Fibroblast of skin of abdomen (primary cell): Measurements from ENCODE around the gene TAF12. TPM values are rescaled to one million over a fixed set of nuclear protein-coding genes. Genes with fewer than 3 reads are reported as not detected.
A peak's percentile ranks its signal among the peaks of the same experiment; 100 is the strongest.
"Not testable (repeated sequence)": the region's sequence is repeated elsewhere in the genome, so short reads cannot be mapped to it uniquely, and the experiment has no call there.

Source experiments
- DNase-seq: peaks from one replicate; pipeline ENCODE4 v3.0.0-alpha.2; 2013
- polyA plus RNA-seq, 2 experiments: library from polyadenylated mRNA; unstranded; fragments of 120-200 nt; gene quantifications; one replicate each; pipeline ENCODE4 v1.2.1, GENCODE V29; 2013; ENCODE audit not compliant: insufficient read length in 2 of 2

TAF12 gene, protein sequence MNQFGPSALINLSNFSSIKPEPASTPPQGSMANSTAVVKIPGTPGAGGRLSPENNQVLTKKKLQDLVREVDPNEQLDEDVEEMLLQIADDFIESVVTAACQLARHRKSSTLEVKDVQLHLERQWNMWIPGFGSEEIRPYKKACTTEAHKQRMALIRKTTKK
- 40.0 TPM for polyA plus RNA-seq (2013, experiment 1 of 2; ENCODE audit: insufficient read length)
- polyA plus RNA-seq (2013, experiment 2 of 2; ENCODE audit: insufficient read length) = 35.9 TPM

DNA sequence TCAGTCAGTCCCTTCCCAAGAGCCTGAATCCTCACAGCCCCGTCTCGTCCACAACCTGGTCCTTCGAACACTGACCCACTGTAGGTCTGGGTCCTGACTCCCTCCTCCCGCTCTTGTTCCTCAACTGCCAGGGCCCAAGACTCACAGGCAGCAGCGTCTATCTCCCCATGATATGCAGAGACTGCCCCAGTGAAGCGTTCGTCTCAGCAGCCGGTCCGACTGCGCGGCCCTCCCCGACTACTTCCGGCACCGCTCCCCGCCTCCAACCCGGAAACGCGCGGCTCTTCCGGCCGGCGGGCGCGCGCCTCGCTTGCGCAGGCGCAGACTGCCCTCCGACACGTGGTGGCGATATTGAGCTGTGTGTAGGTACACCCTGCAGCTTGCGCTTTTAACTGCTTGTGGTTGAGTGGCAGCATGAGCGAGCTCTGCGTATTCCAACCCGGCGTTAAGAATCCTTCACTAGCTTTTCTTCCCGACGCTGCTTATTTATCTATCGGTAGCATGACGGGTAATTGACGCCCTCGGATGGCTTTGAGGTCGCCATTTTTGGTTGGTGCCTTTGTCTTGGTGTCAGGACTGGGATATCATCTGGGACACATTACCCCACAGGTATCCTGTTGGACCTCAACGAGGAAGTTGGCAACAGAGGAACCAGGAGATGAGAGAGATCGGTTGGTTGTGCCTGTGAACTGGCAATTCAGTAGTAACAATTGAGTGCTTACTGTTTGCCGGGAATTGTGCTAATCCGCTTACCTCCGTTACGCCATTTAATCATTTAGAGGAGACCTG lies at the start of gene TAF12:
Gene TAF12 (minus strand): TSS at position 221 of the 789 bp plus-strand sequence. CDS start 20,986 bp downstream, outside the sequence.
- DNase-seq = peak; percentile 96

DNA sequence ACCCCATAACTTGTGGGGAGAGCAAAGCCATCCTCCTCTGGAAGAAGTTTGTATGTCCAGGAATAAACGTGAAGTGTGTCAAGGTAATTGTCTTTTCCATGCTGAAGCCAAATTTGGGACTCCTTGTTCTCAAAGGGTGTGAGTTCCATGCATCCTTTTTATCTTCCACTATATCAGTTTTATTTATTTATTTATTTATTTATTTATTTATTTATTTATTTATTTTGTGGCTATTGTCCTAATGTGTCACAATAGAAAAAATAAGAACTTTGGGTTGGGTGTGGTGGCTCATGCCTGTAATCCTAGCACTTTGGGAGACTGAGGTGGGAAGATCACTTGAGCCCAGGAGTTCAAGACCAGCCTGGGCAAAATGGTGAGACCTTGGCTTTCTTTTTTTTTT lies 48.8 kb upstream of the TAF12 start:
- not testable (repeated sequence) for DNase-seq

DNA sequence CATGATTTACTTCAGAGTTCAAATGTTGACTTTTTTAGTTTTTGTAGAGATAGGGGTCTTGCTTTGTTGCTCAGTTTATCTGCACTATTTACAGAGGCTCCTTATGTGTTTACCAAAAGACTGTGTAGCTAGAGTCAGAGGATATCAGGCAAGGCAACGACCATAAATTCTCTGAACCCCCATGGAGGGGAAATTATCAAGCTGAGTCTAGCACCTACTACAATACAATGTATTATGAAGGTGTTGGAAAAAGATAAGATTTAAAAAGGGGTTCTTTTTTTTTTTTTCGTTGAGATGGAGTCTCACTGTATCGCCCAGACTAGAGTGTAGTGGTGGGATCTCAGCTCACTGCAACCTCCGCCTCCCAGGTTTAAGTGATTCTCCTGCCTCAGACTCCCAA lies 42.1 kb upstream of the TAF12 start:
- no peak for DNase-seq

DNA sequence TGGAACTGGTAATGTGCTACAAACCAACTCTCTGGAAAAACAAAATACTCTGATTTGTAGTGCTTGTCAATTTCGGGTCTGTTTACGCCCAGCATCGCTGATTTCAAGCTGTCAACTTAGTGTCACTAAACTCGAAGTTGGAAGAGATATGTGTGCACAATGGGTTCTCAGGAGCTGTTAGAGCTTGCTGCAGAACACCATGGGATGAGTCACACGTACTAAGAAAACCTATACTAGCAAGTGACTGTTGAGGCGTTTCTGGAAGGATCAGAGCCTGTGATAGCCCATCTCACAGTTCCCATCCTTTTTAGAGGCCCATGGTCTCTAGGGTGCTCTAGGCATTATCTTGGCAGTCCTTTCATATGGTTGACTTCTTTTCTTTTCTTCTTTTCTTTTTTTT lies 40.0 kb upstream of the TAF12 start:
- DNase-seq = no peak

DNA sequence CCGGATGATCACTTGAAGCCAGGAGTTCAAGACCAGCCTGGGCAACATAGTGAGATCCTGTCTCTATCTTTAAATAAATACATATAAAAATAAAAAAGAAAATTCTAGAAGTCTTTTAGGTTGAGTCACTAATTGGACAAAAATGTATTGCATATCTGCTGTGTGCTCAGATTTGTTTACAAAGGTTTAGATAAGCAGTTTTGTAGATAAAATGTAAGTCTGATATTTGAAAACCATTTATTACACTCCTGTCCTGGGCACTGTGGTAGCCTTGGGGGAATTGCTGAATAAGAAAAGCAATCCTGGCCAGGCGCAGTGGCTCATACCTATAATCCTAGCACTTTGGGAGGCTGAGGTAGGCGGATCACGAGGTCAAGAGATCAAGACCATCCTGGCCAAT lies 37.3 kb upstream of the TAF12 start:
- DNase-seq = no peak

DNA sequence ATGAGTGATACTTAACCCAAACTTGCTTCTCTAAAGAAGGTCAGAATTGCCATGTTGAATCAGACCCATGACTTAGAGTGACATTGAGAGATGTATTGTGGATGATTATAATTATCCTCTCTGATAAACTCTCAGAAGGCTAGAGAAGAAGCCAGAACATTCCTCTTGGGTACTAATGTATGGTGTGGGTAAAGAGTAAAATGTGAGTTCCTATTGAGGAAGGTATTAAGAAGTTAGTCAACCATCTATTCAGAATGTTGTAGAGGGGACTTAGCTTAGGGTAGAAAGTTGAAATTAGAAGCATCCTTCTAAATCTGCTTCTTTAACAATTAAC lies 33.0 kb upstream of the TAF12 start:
- DNase-seq = no peak

DNA sequence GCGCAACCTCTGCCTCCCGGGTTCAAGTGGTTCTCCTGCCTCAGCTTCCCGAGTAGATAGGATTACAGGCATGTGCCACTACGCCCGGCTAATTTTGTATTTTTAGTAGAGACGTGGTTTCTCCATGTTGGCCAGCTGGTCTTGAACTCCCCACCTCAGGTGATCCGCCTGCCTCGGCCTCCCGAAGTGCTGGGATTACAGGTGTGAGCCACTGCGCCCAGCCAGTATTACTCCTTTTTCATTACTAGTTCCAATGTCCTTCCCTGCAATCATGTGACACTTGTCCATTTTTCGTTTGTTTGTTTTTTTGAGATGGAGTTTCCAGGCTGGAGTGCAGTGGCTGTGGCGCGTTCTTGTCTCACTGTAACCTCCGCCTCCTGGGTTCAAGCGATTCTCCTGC lies 30.1 kb upstream of the TAF12 start:
- not testable (repeated sequence) for DNase-seq

DNA sequence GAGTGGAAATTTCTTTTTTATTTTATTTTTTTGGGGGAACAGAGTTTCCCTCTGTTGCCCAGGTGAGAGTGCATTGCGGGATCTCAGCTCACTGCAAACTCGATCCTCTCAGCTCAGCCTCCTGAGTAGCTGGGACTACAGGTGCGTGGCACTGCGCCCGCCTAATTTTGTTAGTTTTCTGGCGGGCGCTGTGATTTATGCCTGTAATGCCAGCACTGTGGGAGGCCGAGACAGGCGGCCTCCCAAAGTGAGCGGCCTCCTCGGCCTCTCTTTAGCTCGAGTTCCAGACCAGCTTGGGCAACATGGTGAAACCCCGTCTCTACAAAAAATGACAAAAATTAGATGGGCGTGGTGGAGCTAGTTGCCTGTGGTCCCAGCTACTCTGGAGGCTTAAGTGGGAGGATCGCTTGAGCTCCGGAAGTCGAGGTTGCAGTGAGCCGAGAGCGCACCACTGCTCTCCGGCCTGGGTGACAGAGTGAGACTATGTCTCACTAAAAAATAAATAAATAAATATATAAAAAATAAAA lies 28.4 kb upstream of the TAF12 start:
- no peak for DNase-seq

DNA sequence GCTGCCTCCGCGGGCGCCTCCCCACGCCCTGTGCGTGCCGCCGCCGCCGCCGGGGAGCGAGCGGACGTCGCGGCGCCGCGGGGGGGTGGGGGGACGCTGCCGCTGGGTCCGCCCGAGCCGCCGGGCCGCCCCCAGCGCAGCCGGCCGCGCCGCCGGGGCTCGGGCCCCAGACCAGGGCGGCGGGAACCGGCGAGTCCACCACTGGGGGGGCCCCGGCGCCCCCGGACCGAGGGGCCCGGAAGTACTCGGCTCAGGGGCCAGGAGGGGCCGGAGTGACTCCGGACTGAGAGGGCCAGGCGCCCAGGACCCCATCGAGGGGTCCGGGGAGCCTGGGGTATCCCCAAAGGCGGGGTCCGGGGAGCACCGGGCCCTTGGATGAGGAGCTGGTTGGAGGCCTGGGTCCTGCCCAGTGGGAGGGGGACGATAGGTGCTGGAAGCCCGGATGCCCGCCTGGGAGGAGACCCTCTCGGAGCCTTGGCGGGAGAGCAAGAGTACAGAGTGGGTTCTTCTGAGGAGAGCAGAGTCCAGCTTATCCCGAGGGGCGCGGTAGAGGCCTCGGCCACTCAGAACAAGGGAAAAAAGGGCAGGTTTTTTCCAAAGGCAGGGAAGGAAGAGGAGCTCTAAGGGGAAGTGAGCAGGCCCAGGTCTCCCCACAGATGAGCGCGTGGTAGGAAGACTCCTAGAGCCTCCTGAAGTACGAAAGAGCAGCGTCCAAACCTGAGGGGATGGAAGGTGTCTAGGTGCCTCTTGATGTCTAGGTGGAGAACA lies 26.3 kb upstream of the TAF12 start:
- DNase-seq = peak; percentile 78

DNA sequence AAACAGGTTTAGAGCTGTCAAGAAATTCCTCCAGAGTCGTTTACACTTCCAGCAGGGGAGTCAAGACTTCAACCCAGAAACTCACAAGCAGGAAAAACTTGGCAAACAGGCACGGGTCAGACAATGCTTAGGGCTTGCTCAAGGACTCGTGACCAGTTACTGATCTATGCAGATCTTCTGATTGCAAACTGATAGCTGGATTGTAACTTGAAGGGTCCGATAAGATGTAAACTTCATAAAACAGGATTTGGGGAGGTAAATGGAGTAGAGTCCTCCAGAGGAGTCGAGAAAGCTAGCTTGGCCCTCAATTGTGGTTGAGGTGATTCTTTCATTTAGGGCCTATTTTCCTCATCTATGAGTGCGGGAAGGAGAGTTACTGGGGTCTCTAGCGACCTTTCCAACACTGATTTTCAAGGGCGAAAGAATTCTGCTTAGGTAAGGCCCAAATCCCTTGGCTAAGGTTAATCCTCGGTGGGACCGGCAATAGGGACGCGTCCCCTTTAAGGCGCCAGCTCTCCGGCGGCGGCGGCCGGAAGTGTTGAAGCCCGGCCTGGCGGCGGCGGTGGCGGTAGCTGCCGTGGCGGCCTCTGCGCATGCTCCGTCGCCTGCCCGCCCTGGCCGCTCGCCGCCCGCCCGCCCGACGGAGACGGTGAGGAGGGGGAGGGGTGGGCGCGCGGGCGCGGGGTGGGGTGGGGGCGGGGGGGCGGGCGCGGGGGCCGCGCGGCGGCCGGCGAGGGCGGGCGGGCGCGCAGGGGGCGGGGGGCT lies 25.5 kb upstream of the TAF12 start, which contains the start of gene GMEB1:
Gene GMEB1 (plus strand): TSS at position 594 of the 765 bp plus-strand sequence. CDS start 14,829 bp downstream, outside the sequence.
- peak; percentile 89 for DNase-seq

DNA sequence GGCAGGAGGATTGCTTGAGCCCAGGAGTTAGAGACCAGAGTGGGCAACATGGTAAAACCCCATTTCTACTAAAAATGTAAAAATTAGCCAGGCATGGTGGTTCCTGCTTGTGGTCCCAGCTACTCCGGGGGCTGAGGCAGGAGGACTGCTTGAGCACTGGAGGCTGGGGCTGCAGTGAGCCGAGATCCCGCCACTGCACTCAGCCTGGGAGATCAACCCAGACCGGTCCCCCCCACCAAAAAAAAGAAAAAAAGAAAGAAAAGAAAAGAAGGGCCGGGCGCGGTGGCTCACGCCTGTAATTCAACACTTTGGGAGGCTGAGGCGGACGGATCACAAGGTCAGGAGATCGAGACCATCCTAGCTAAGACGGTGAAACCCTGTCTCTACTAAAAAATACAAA lies 23.9 kb upstream of the TAF12 start:
- DNase-seq = no peak

DNA sequence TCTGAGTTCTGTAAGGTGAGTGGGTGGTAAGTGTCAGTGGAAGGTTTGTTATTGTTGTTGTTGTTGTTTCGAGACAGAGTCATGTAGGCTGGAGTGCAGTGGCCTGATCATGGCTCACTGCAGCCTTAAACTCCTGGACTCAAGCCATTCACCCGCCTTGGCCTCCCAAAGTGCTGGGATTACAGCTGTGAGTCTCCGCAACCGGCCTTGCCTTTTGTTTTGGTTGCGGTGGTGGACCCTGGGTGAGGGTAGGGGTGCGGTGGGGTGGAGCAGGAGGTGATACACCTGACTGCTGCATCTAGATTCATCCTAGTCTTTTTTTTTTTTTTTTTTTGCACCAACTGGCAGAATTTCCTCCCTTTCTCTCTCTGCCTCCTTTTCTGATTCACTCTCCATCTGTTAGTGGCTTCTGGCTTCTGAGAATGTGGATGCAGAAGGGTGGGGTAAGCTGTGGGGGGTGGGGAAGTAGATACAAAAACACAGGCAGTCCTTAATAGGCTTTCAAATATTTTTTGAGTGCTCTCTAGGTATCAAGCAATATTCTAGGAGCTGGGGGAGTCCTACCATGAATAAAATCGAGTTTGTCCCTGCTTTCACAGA lies 21.1 kb upstream of the TAF12 start:
- DNase-seq = peak; percentile 12

DNA sequence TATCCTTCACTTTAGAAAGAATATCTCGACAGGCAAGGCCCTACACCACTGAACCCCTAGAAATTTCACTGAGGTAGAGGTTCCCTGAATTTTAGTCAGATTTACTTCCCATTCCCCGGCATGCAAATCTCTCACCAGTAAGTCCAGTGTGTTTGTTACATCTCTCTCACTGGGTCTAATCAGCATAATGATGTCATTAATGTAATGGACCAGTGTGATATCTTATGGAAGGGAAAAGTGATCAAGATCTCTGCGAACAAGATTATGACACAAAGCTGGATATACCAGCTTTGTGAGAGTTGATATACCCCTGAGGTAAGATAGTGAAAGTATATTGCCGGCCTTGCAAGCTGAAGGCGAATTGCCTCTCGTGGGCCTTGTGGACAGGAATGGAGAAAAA lies 13.5 kb upstream of the TAF12 start:
- DNase-seq = no peak

DNA sequence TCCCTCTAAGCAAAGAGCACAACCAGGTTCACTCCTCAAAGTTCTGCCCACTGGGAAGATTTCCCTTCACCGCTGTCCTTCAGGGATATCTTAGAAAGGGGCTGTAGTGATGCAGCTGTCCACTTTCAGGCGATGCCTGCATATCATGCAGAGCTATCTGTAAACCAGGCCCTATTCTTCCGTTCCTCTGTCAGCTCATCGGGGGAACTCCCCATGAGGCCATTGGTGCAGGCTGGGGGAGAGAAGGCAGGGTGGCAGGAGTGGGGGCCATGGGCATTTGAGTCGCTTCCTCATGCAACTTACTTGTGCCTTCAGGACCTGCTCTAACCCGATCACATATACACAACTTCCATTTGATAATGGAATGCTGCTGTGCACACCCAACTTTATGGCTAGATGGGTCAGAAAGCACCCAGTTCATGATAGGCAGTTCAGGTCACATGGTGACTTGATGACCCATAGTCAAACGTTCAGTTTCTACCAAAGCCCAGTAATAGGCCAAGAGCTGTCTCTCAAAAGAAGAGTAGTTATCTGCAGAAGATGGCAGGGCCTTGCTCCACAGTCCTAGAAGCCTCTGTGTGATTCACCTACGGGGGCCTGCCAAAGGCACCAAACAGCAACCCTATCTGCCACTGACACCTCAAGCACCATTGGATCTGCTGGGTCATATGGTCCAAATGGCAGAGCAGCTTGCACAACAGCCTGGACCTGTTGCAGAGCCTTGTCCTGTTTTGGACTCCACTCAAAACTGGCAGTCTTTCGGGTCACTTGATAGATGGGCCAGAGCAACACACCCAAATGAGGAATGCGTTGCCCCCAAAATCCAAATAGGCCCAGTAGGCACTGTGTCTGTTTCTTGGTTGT lies 12.8 kb upstream of the TAF12 start:
- not testable (repeated sequence) for DNase-seq

DNA sequence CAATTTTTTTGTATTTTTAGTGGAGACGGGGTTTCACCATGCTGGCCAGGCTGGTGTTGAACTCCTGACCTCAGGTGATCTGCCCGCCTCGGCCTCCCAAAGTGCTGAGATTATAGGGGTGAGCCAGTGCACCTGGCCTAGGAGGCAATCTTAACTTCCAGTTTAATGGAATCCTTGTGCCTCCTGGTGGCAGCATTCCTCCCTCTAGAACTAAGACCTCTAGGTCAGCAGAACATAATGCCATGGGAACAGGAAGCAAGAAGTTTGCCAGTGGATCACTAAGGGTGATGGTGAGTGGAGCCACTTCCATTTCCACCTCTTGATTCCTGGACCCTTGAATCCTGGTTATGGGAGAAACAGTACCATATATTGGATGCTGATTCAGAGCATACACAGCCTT lies 11.0 kb upstream of the TAF12 start:
- DNase-seq = peak; percentile 19

DNA sequence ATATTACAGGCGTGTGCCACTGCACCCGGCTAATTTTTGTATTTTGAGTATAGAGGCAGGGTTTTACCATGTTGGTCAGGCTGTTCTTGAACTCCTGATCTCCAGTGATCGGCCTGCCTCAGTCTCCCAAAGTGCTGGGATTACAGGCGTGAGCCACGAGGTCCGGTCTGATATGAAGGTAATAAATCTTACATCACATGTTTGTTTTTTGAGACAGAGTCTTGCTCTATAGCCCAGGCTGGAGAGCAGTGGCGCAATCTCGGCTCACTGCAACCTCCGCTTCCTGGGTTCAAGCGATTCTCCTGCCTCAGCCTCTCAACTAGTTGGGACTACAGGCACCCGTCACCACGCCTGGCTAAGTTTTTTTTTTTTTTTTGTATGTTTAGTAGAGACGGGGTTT lies 10.2 kb upstream of the TAF12 start:
- not testable (repeated sequence) for DNase-seq

DNA sequence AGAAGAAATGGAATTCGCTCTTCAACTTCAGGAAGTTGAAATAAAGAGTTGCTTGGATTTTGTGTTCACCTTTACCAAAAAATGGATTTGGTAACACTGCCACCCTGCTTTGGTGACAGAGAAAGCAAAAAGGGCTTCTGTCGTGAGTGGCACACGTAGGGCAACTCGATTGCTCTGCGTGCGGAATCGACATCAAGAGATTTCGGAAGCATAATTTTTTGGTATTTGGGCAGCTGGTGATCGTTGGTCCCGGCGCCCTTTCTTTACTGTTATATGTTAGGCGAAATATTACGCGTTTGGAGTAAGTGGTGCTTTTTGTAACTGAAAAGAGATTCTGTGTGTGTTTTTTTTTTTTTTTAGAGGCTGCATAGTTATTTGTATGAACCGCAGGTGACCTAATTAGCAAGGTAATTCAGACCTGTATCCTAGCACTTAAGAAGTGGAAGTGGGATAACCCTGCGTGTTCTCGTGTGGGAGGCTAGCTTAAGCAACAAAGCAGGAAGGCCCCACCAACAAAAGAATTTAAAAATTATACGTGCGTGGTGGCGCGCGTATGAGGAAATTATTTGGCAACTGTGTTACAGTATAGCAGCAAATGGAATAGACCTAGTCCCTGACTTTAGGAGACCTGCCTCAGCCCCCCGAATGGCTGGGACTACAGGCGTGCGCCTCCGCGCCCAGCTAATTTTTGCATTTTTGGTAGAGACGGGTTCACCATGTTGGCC lies 5.8 kb upstream of the TAF12 start, which contains the start of gene RNU11:
Gene RNU11 (plus strand): TSS at position 127 of the 725 bp plus-strand sequence.
- DNase-seq = peak; percentile 99

DNA sequence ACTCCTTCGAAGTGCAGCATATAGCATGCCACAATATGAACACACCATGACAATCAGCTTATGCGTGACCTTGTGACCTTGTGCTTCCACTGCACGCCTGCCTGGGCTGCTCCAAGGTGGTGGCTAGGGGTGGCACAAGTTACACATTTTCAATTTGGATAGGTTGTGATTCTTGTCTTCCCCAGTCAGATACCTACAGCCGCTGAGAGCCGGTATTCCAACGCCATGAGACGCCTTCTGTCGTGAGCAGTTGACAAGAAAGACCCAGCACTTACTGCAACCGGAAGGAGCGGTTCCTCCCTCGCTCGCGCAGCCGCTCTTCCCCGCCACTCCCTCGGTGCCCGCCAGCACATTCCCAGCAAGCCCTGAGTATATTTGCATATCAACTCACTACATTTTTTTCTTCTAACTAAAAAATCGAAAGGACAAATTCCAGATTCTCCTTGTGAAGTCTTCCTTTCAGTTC lies 5.2 kb upstream of the TAF12 start:
- DNase-seq = peak; percentile 93

DNA sequence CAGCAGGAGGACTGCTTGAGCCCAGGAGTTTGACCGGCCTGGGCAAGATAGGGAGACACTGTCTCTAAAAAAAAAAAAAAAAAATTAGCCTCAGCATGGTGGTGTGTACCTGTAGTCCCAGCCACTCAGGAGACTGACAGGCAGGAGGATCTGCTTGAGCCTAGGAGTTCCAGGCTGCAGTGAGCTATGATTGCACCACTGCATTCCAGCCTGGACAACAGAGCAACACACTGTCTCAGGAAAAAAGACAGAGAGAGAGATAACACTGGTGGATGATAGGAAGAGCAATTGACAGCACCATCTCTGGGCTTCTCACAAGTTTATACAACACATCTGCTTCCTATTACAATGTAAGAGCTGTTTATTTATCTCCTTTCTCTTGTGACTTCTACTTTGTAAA lies 3.2 kb upstream of the TAF12 start:
- peak; percentile 22 for DNase-seq

DNA sequence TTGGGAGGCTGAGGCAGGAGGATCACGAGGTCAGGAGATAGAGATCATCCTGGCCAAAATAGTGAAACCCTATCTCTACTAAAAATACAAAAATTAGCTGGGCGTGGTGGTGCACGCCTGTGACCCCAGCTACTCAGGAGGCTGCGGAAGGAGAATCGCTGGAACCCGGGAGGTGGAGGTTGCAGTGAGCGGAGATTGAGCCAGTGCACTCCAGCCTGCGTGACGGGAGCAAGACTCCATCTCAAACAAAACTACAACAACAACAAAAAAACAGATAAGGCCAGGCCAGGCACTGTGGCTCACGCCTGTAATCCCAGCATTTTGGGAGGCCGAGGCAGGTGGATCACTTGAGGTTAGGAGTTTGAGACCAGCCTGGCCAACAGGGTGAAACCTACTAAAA lies 2.5 kb upstream of the TAF12 start:
- not testable (repeated sequence) for DNase-seq
